ENCODE data around the gene JSRP1. TPM values are rescaled to one million over a fixed set of nuclear protein-coding genes. Genes with fewer than 3 reads are reported as not detected.

The JSRP1 gene
- total and polyA plus RNA-seq, 10 of the 15 experiments (the other 5 are each of a cell fraction or from before 2014, with no cell fraction given), result 0.41 to 0.91 (median 0.49) TPM; not detected in 7

GRCh38 chr19:2266183-2266993 is 10.2 kb upstream of the JSRP1 start (continued):
- TF ChIP-seq SIX5 (IDR thresholded peaks at IDR 0.05; ENCODE audit: low read depth, low read length, severe bottlenecking) (no peak), USF1 (IDR thresholded peaks at IDR 0.05; ENCODE audit: borderline replicate concordance, extremely low read length, insufficient read depth, low read depth, low read length) (peak; percentile 85), SMARCA5 (IDR thresholded peaks at IDR 0.05) (no peak), BACH1 (IDR thresholded peaks at IDR 0.05; ENCODE audit: borderline replicate concordance) (peak; percentile 47; the same call in 1 of the 2 replicates), NKRF (conservative IDR thresholded peaks at IDR 0.05) (0 out of 2 replicates have a peak, but pooled peaks have one; percentile 44), SREBF1 (IDR thresholded peaks at IDR 0.05; ENCODE audit: low read length) (no peak), POLR2A (IDR thresholded peaks at IDR 0.05; ENCODE audit: low read depth, low read length) (peak; percentile 65), CTCF (IDR thresholded peaks at IDR 0.05 in 2 of 3, conservative IDR thresholded peaks at IDR 0.05 in 1 of 3; ENCODE audit: control insufficient read depth in 2 of 3, extremely low read depth in 1 of 3, insufficient read depth in 1 of 3, low read depth in 3 of 3, low read length in 3 of 3) (no peak), SKIL (IDR thresholded peaks at IDR 0.05; ENCODE audit: low read depth, poor library complexity, severe bottlenecking) (no peak), ATF3 (IDR thresholded peaks at IDR 0.05; ENCODE audit: borderline replicate concordance, extremely low read depth, low read depth, low read length) (no peak), CREM (IDR thresholded peaks at IDR 0.05; ENCODE audit: low read depth) (no peak), NFYB (IDR thresholded peaks at IDR 0.05; ENCODE audit: insufficient read depth, low read depth, low read length) (no peak), IKZF2 (IDR thresholded peaks at IDR 0.05) (peak; percentile 92 to 95), PKNOX1 (IDR thresholded peaks at IDR 0.05) (peak; percentile 83), POLR2AphosphoS5 (IDR thresholded peaks at IDR 0.05; ENCODE audit: low read length) (peak; percentile 47; the same call in 1 of the 2 replicates), LARP7 (IDR thresholded peaks at IDR 0.05) (no peak)

All from GM12878 (cell line).